GM19238 (cell line): ENCODE data around the gene ID2.

Experiments used
- DNase-seq: peaks from one replicate; pipeline ENCODE4 v3.0.0; 2011; ENCODE audit warnings: low spot score; ENCODE audit not compliant: insufficient read length

Gene ID2

DNA sequence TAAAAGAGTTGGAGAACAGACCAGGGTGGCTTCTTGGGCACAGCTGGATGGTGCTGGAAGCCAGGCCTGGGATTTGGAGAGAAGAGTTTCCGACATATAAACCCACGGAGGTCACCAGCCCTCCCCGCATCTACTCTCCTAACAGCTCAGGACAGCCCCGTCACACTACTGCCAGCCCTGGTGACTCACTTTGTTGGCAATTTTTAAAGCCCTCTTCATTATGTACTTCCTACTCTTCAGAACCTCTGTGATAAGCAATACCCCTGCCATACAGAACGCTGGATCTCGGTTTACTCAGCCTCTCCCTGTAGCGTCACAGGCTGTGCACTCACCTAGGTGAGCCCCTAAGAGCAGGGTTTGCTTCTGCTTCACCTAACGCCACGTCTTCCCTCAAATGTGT lies 48.1 kb downstream of the ID2 start:
- DNase-seq: no peak

DNA sequence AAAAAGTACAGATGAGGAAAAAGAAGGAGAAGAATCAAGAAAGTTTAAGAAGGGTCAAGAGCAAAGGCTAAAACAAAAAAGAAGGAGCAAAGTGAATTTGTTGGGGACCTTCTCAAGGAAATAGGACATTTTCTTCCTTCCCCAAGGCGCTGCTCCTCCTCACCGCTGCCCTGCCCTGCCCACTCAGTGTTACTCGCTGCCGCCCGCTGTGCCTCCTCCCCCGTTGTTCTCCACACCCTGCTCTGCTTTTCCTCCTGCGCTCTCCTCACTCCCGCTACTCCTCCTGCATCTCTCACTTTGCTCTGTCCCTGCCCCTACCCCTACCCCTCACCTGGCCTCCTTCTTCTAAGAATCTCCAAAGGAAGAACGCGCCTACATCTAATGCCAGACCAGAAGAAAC lies 50.7 kb downstream of the ID2 start:
- DNase-seq: no peak
